Muscle of leg (tissue), 16 donors: ENCODE measurements around the gene RPA3. TPM values are rescaled to one million over a fixed set of nuclear protein-coding genes. Genes with fewer than 3 reads are reported as not detected.

Experiments
- DNase-seq: peaks from one replicate; pipeline ENCODE4 v3.0.0; 2013
- H3K27ac ChIP-seq: one replicate; pipeline ENCODE4 v1.5.1; 2013; ENCODE audit warnings: mild to moderate bottlenecking, low read length, control low read depth
- H3K27me3 ChIP-seq: one replicate; pipeline ENCODE4 v1.6.1; 2013; ENCODE audit warnings: low read length; ENCODE audit not compliant: control insufficient read depth, insufficient read depth
- H3K36me3 ChIP-seq: one replicate; pipeline ENCODE4 v1.6.1; 2013; ENCODE audit warnings: low read length; ENCODE audit not compliant: control insufficient read depth, insufficient read depth
- H3K4me1 ChIP-seq: one replicate; pipeline ENCODE4 v1.6.1; 2013; ENCODE audit warnings: low read length; ENCODE audit not compliant: control insufficient read depth, insufficient read depth
- H3K4me3 ChIP-seq: one replicate; pipeline ENCODE4 v1.5.1; 2013; ENCODE audit warnings: low read length, control low read depth
- H3K9me3 ChIP-seq: replicated peaks from 2 replicates; pipeline ENCODE4 v1.6.1; 2013; ENCODE audit warnings: low read depth, low read length; ENCODE audit not compliant: control insufficient read depth
- WGBS: methylation state at CpG from one replicate; pipeline ENCODE4 v1.1.5; 2013; ENCODE audit warnings: missing lambda C conversion rate; ENCODE audit not compliant: insufficient coverage; 5-methylcytosine and 5-hydroxymethylcytosine counted together
- long read RNA-seq, 11 donors: transcript quantifications; one replicate each; lab custom pipeline, GENCODE V29; 2026
- polyA plus RNA-seq, 8 donors: library from polyadenylated mRNA; unstranded; fragments of 120-200 nt; gene quantifications; one replicate each; pipeline versions ENCODE4 v1.2.1 to v1.2.3, GENCODE V29; 2013; ENCODE audit warnings: inconsistent platforms in 1 of 8, low replicate concordance in 1 of 8; ENCODE audit not compliant: insufficient read length in 8 of 8, insufficient read depth in 1 of 8
- total RNA-seq: library from RNA; stranded (reverse); fragments of 120-200 nt; gene quantifications from one replicate; pipeline ENCODE4 v1.2.4, GENCODE V29; 2013

The RPA3 gene
- 28.1 TPM for total RNA-seq
- 10 to 100 TPM; 22.2 to 27.8 (median 26.3) TPM for polyA plus RNA-seq
- long read RNA-seq, donor 1, partial matches to known transcripts, result 12 of 13 reads
- long read RNA-seq, donor 1, other reads (novel, unspliced or antisense), result 0 of 13 reads
- long read RNA-seq, donor 2, result 0 reads
- long read RNA-seq, donor 3, partial matches to known transcripts, result 18 of 19 reads
- long read RNA-seq, donor 3, other reads (novel, unspliced or antisense), result 0 of 19 reads
- long read RNA-seq, donor 4, partial matches to known transcripts, result 11 of 11 reads
- long read RNA-seq, donor 4, other reads (novel, unspliced or antisense), result 0 of 11 reads
- long read RNA-seq, donor 5, partial matches to known transcripts, result 70 of 71 reads
- long read RNA-seq, donor 5, other reads (novel, unspliced or antisense), result 0 of 71 reads
- long read RNA-seq, donor 6, partial matches to known transcripts, result 45 of 46 reads
- long read RNA-seq, donor 6, other reads (novel, unspliced or antisense), result 0 of 46 reads
- long read RNA-seq, donor 7, partial matches to known transcripts, result 30 of 32 reads
- long read RNA-seq, donor 7, other reads (novel, unspliced or antisense), result 0 of 32 reads
- long read RNA-seq, donor 8, partial matches to known transcripts, result 47 of 47 reads
- long read RNA-seq, donor 8, other reads (novel, unspliced or antisense), result 0 of 47 reads
- long read RNA-seq, donor 9, partial matches to known transcripts, result 20 of 20 reads
- long read RNA-seq, donor 9, other reads (novel, unspliced or antisense), result 0 of 20 reads
- long read RNA-seq, donor 10, partial matches to known transcripts, result 29 of 31 reads
- long read RNA-seq, donor 10, other reads (novel, unspliced or antisense), result 0 of 31 reads
- long read RNA-seq, donor 11, partial matches to known transcripts, result 12 of 12 reads
- long read RNA-seq, donor 11, other reads (novel, unspliced or antisense), result 0 of 12 reads

DNA sequence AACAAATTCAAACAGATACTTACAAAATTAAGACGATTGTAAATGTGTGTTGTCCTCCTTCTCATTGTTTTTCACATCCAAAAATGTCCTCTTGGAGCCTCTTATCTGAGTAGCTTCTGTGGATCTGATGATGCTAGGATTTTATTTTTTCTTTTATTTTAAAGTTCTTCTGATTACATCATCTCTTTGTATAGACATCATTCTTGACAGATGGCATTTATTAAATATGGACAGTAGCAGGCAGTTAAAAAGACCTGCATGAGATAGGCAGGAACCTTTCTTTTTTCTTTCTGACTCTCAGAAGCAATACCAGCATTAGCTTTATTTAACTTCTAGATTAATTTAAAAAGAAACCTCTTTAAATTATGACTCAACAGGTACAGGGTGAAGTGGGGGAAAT lies at the start of gene RPA3:
TSS of gene RPA3 (minus strand) at position 116 of the 400 bp plus-strand sequence. CDS start 78,189 bp downstream, outside the sequence.
- H3K27ac ChIP-seq, result peak within 1 kb of the TSS; percentile 81
- no peak for DNase-seq
- H3K9me3 ChIP-seq, result no peaks in the 10 kb centered on the region
- H3K4me3 ChIP-seq, result no peak within 1 kb of the TSS
- WGBS, result no CpG with 5 or more reads among the region's 1 CpG
- no peaks in the 10 kb centered on the region for H3K27me3 ChIP-seq
- no peaks in the 10 kb centered on the region for H3K36me3 ChIP-seq
- H3K4me1 ChIP-seq, result peaks cover 5% of the 10 kb centered on the region

DNA sequence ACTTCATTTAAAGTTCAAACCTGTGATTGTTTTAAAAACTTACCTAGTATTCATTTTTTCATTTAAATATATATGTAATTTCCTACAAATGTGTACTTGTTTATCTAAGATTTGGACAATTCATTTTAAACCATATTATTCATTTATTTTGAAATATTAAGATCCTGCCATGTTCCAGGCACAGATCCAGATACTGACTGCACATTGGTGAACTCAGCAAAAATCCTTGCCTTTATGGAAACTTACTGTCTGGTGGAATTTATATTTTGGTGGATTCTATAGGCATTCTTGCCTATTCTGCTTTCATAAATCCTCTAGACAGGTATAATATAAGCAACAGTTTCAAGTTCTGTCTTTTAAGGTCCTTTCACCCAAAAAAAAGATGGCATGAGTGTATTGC lies 48.3 kb upstream of the RPA3 start:
- Histone ChIP-seq H3K9me3 (no peaks in the 10 kb centered on the region), H3K36me3 (no peaks in the 10 kb centered on the region), H3K4me1 (peaks cover 2% of the 10 kb centered on the region), H3K4me3 (no peak overlapping the region), H3K27ac (no peak overlapping the region), H3K27me3 (no peaks in the 10 kb centered on the region)
- peak; percentile 20 for DNase-seq

DNA sequence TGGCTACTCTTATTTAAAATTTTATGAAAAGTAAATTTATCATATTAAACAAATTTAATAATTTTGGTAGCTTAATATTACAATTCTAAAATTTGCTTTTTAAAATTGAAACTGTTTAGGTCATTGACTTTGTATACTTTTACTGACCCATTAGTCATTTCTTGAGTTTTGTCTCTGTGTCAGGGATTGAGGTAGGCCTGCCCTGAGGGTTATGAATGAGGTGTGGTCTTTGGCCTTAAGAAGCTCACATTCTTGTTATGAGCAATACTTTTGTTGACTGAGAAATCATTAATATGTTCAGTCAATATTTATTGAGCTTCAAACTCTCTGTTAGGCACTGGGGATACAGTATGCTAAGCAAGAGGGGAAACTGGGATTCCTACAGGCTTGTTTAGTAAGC lies 47.0 kb upstream of the RPA3 start:
- H3K4me1 ChIP-seq, result peaks cover 5% of the 10 kb centered on the region
- H3K27ac ChIP-seq, result no peak overlapping the region
- H3K27me3 ChIP-seq, result no peaks in the 10 kb centered on the region
- H3K9me3 ChIP-seq, result no peaks in the 10 kb centered on the region
- no peak overlapping the region for H3K4me3 ChIP-seq
- H3K36me3 ChIP-seq, result no peaks in the 10 kb centered on the region
- no peak for DNase-seq

DNA sequence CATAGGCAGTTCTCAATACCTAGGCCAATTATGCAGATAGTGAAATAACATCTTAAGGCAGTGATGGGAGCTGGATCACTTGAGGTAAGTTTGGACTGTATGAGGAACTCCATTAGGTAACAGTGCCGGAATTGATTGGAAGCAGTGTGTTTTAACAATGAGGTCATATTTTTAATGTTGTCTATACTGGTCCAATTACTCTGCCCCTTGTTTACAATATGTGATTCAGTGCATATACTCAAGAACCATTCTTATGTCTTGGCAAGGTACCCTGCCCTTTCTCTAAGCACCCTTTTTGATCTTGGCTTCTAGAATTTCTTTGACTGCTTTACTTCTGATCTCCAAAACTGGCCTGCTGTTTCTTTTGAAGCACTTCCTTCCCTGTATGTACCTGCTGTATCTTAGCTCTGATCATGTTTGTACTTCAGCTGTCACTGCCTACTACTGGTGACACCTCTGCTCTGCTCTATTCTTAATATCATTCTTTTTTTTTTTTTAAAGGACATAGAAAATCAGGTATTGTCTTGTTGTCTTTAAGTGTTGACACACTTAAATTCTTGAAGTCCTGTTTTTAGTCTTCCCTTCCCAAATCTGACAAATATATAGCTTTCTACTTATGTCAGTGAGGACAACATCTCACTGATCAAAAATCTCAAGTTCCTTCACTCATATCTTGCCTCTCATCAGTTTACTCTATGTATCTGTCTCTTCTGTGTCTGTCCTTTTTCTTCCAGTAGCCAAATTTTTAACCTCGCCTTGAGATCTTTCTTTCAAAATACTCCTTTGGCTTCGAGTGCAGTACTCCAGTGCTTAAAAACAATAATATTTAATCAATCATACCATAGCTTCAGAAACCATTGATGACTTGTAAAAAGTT lies 46.4 kb upstream of the RPA3 start:
- H3K27ac ChIP-seq, result no peak overlapping the region
- H3K4me1 ChIP-seq, result peaks cover 5% of the 10 kb centered on the region
- H3K36me3 ChIP-seq, result no peaks in the 10 kb centered on the region
- 100% methylated on average over 1 of the region's 3 CpGs for WGBS
- H3K9me3 ChIP-seq, result no peaks in the 10 kb centered on the region
- H3K27me3 ChIP-seq, result no peaks in the 10 kb centered on the region
- no peak overlapping the region for H3K4me3 ChIP-seq
- no peak for DNase-seq

DNA sequence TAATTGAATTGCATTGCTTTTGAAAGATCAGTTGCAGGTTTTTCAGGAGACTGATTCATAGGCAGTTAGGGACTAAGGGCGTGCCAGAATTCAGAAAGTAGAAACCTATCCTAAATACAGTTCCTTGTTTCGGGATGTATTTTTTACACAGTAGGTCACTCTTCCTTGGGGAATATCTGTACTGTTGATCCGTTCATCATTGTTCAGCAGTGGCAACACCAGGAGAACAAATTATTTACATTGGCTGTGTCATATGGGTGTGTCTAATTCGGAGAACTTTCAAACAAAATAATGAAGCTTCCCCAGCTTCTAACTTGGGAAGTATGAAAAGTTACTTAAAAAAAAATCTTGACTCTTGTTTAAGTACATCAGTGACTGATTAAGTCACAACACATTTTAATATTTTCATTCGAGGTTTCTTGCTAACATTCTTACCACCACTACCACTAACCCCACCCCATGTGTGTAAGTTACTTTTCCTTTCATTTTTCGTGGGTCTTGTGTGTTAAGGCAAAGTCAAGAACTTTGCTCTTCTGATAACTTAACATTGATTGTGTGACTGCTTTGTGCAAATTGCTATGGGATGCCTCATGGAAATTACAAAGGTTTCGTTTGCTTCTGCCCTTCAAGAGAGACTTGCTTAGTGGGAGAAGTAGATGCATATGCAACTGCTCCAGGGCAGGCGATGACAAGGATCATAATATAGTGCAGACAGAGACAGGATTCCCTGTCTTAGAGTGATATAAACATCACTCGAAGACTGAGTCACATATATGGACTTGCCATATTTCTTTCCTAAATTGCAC lies 43.8 kb upstream of the RPA3 start:
- DNase-seq, result peak; percentile 45
- Histone ChIP-seq H3K9me3 (no peaks in the 10 kb centered on the region), H3K27me3 (no peaks in the 10 kb centered on the region), H3K4me1 (peaks cover 5% of the 10 kb centered on the region), H3K4me3 (peak overlapping the region; percentile 29), H3K27ac (peak overlapping the region; percentile 52), H3K36me3 (no peaks in the 10 kb centered on the region)
- WGBS, result 50% methylated on average over 1 of the region's 9 CpGs

DNA sequence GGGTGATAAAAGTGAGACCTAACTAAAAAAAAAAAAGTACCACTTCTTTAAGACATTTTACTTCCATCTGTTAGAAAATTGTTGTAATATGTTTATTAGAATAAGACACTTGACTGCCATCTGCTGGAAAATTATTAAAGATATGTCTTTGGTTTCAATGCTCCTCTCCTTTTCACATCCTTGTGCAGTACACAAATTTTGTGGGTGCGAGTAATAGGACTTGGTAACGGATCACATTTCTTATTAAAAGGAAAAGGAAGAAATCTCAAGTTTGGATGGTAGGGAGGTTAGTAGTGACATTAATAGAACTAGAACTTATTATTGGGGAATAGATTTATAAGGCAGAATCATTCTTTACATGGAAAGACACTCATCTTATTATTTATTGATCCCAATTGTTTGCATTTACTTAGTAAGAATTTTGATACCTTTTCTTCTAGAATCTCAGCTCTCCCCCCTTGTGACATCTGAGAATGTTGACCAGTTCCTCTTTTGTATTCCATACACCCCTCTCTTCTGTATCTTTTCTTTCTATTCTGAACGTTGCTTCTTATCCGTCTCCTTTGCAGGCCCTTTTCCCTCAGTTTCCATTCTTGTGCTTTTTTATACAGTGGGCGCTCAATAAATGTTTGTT lies 43.0 kb upstream of the RPA3 start:
- WGBS, result no CpG with 5 or more reads among the region's 5 CpGs
- Histone ChIP-seq H3K9me3 (no peaks in the 10 kb centered on the region), H3K27me3 (no peaks in the 10 kb centered on the region), H3K4me1 (peaks cover 6% of the 10 kb centered on the region), H3K4me3 (no peak overlapping the region), H3K36me3 (no peaks in the 10 kb centered on the region), H3K27ac (no peak overlapping the region)
- peak; percentile 85 for DNase-seq

DNA sequence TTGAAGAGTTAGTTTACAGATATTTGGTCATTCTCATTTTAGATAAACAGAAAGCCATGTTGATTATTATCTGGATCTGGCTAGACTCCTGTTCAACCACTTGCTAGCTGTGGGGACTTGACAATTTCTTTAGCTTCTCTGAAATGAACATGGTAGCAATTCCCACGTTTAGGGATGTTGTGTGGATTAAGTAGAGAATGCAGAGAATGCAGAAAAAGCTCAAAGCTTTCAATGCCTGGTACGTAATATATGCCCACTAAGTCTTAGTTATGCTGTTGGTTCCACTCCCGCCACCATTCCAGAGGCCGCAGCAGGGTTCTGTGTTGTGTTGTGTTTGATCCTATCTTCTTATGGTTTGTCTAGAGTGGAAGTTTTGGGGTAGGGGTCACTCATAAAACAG lies 39.2 kb upstream of the RPA3 start:
- DNase-seq, result peak; percentile 51
- no peaks in the 10 kb centered on the region for H3K36me3 ChIP-seq
- no peak overlapping the region for H3K27ac ChIP-seq
- no peak overlapping the region for H3K4me3 ChIP-seq
- H3K27me3 ChIP-seq, result no peaks in the 10 kb centered on the region
- 49% methylated on average over 3 of the region's 4 CpGs for WGBS
- no peaks in the 10 kb centered on the region for H3K9me3 ChIP-seq
- H3K4me1 ChIP-seq, result peaks cover 6% of the 10 kb centered on the region

DNA sequence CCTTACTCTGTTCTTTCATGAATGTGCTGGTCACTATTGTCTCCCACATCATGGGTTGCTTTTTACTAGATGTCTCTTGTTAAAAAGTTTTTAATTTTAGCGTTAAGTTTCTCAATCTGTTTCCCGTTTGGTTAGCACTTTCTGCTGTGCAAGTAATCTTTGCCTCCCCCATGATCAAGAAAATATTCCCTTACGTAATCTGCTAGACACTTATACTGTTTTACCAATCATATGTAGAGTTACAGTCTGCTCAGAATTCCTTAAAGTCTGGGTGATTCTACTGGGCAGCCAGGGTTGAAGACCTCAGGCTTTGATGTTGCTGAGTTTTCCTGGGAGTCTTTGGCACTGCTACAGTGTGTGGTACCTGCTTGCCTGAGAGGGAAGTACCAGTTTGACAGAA lies 38.2 kb upstream of the RPA3 start:
- H3K4me1 ChIP-seq, result peaks cover 5% of the 10 kb centered on the region
- no peak for DNase-seq
- no peaks in the 10 kb centered on the region for H3K27me3 ChIP-seq
- H3K27ac ChIP-seq, result no peak overlapping the region
- WGBS, result no CpG with 5 or more reads among the region's 3 CpGs
- H3K36me3 ChIP-seq, result no peaks in the 10 kb centered on the region
- H3K4me3 ChIP-seq, result no peak overlapping the region
- H3K9me3 ChIP-seq, result no peaks in the 10 kb centered on the region
